HG02642 (cell line): ENCODE data around the gene DNAJC17.

Experiments used
- ATAC-seq: cut with Tn5 transposase; IDR thresholded peaks from one replicate; pipeline ENCODE4 v1.9.1; 2021; ENCODE audit warnings: mild to moderate bottlenecking; ENCODE audit not compliant: unreplicated experiment, poor library complexity

The DNAJC17 gene

GRCh38 chr15:40793216-40793989 lies 13.9 kb downstream of the DNAJC17 start:
- no peak for ATAC-seq

- no peak for ATAC-seq
Observed at GRCh38 chr15:40792394-40792793, 14.9 kb downstream of the DNAJC17 start.

GRCh38 chr15:40790718-40791117 lies 16.6 kb downstream of the DNAJC17 start:
- ATAC-seq = no peak

DNA sequence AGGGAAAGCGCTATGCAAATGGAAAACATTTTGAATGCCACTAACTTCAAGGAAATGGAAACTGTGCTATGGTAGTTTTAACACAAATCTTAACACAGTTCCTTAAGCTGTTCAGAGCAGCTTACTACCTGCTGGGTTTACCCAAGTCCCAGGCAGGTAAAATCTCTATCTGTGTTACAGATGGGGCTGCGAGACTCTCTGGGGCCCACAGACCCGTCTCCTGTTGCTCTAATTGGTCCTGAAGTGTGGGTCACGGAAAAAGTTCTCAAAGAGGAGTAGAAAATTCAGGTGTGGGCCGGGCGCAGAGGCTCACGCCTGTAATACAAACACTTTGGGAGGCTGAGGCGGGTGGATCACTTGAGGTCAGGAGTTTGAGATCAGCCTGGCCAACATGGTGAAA lies 17.3 kb downstream of the DNAJC17 start:
- no peak for ATAC-seq

DNA sequence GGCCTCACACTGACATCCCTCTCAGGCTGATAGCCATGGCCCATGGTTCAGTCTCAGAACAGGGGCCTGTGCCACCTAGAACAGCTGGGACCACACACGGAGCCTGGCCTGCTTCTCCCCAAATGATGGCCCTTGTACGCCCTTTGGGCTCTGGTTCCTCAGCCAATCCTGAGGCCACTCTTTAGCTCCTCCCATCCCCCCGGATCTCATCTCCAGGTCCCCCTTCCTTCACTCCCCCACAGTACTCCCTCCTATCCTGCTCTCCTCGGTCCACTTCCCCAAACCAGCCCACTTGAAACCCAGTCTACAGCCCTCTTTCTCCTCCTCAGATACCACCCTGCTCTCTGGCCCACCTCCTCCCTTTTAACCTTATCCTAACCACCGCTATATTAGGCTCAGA lies 18.2 kb downstream of the DNAJC17 start:
- ATAC-seq = no peak

DNA sequence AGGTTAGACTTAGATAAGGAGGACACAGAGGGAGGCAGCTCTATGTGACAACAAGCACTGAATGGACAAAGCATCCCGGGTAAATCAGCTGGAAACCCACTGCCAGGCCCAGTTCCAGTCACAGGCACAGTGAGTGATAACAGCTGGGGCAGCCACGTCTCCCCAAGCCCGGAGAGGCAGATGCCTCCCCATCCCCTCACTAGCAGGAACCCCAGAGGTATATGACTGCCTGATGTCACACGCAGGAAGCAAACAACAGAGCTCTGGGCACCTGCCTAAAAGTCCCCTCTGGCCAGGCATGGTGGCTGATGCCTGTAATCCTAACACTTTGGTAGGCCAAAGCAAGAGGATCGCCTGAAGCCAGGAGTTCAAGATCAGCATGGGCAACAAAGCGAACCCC lies 19.3 kb downstream of the DNAJC17 start:
- ATAC-seq = no peak

GRCh38 chr15:40787344-40787841 lies 19.9 kb downstream of the DNAJC17 start:
- ATAC-seq = no peak

DNA sequence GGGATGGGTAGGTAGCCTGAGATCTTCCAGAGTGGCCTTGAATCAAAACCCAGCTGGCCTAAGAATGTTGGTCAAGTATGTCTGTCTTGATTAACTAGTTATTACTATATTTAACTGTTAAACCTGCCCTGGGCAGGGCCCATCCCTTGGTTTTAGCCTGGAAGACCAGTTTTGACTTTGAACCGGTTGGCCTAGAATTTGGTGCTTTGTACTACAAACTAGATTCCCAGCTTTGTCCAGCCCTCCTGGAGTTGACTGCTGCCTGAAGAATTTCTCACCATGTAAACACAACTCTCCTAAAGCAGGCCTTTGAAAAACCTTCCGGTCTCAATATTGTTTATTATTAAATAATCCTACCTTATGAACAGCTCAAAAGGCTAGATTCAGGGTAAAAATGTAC lies 21.5 kb downstream of the DNAJC17 start:
- ATAC-seq = no peak

GRCh38 chr15:40785164-40785563 lies 22.1 kb downstream of the DNAJC17 start:
- no peak for ATAC-seq

GRCh38 chr15:40782609-40783227 lies 24.6 kb downstream of the DNAJC17 start:
- ATAC-seq = peak; percentile 81

GRCh38 chr15:40776537-40777141 lies 30.6 kb downstream of the DNAJC17 start:
- ATAC-seq = no peak

DNA sequence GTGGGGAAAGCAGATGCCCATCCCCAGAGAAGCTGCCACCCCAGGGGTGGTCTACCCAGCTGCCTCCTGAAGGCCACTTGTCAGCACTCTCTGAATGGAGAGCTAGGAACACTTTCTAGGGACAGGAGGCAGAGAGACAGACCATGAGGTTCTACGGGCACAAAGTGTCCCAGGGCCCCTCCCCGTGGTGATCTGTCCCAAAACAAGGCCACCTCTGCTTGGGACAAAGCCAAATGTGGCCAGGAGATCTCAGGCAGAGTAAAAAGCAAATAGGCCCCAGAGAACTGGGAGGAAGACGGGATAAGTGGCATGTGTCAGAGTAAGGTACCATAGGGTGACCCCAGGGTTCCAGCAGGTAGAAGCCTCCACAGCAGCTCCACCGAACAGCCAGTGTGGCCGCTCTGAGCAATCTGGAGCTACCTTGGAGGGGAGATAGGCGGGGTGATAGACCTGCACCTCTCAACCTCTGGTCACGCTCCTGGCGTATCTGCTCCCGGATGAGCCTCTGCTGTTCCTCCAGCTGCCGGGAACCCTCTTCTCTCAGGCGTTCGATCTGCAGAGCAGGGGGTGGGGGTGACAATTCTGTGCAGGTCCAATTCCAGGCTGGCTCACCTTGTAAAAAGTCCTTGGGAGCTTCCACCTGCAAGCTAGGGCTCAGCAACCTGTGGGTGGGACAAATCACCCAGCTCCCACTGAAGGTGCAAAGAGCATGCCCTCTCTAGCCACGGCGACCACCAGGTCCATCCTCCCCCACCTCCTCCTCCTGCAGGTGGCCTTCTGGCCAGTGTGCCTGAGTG lies 31.3 kb downstream of the DNAJC17 start:
- no peak for ATAC-seq

DNA sequence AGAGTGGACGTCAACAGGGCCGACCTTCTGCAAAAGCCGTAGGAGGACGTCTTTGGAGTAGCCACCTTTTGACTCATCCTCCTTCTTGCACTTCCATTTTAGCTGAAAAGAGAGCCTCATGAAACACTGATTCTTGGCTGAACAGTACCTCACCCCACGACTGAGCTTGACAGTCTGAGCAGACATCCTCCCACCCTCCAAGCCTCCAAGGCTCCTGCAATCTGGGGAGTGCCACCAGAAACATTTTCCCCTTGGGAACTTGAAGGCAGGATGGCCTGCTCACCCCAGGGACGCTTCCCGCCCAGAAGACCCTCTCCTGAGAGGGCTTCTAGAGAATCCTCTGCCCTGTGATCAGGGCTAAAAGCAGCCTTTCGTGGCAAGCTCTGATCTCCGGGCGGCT lies 32.3 kb downstream of the DNAJC17 start:
- no peak for ATAC-seq

DNA sequence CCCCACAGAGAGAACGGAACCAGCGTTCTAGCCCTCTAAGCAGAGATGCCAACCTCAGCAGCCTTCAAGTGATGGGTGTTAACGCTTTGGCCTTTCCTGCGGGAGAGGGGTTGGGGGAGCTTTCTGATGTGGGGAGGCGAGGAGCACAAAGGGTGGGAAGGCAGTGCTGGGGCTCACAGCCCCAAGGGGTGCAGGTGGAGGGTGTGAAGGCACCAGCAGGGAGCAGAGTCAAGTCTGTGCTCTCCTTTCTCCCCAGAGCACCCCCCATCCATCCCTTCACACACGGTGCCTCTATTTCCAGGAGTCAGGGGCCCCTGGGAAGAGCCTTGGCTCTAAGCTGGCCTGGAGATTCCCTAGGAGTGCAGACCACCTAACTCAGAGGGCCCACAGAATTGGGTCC lies 33.4 kb downstream of the DNAJC17 start:
- ATAC-seq = no peak

DNA sequence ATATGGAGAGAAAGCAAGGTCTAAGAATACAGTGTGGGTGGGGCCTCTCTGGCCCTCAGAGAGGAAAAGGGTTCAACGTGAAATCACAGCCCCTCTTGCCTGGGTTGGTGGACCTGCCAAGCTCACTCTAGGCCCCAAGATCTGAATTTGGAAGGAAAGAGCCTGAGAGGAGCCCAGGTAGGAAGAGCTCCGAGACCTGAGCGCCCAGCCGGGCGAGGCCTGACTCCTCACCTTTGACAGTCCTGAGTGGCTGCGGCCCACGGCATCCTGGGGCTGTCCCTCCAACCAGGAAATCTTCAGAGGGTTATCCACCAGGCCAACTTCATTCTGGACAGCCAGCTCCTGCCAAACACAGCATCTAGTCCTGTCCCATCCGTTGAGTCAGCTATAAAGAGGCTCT lies 33.8 kb downstream of the DNAJC17 start:
- ATAC-seq = no peak

- no peak for ATAC-seq
Observed at GRCh38 chr15:40772014-40772413, 35.3 kb downstream of the DNAJC17 start.

DNA sequence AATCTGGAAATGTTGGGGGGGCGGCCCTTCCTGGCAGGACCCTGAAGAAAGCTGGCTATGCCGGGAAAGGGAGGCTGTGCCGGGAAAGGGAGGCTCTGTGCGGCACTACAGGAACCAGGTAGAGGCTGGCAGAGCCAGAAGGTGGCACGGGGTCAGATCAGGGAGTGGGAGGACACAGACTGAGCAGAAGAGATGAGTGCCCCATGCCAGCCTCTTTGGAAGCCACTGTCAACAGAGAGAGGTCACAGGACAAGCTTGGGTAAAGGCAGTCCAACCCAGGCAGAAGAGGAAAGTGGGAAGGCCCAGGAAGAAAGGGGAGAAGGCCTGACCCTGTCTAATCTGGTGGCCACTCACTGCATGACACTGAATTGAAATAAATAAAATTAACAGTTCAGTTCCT lies 36.0 kb downstream of the DNAJC17 start:
- ATAC-seq = no peak

DNA sequence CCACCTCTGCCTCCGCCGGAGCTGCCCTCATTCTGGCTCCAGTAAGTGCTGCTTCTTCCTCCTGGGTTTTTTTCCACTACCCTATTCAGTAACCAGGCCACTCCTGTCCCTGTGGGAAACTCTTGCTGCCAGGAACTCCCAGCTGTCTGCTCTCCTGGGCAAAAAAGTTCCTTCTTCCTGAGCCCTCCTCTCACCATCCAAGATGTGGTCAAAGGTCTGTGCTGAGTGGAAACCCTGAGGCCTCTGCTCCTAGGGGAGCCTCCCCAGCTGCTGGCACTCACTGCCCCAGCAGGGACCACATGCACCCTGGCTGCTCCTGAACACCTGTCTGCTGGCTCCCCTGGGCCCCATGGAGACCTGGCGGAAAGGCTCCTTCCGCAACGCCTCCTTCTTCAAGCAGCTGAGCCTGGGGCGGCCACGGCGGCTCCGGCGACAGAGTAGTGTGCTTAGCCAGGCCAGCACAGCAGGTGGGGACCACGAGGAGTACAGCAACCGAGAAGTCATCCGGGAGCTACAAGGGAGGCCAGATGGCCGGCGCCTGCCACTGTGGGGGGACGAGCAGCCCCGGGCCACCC lies 37.0 kb downstream of the DNAJC17 start:
- ATAC-seq = peak; percentile 7

DNA sequence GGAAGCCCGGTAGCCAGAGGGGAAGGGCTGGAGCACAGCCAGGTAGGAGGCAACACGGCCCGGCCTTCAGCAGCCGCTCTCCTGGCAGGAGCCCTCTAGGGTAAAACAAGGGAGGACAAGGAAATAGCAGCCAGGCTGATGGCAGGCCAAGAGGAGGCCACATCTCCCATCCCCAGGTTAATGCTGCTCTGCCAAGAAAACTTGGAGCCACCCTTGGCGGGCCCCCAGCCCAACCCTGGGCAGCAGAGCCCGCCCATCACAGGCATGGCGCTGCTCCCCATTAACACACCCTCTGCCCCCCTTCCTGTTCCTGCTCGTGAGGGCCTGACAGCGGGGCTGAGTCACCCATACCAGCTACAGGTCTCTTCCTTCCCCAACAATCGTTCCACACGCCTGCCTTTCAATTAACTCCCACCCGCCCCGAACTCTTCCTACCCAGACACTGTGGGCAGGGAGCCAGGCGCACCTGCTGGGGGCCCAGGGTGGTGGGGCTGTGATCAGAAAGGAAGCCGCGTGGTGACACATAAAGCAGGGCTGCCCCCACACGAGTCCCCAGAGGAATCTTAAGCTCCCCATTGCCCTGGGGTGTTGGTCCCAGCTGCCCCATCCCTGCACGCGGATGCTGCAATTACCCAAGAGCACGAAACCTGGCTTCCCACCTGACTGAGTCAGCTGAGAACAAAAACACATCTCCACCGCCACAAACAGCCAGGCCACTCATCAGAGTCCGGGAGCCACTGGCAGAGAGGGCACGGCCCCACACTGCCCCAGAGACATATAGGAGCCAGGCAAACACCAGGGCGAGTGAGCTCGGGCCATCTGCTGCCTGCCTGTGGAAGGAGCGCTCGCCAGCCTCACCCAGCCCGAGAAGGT lies 37.8 kb downstream of the DNAJC17 start, which contains the start of gene C15orf62:
Gene C15orf62, plus strand, starts transcription at position 707 of the 873 bp plus-strand sequence. CDS start 516 bp downstream, outside the sequence.
- peak; percentile 51 for ATAC-seq
